HCT116 (cell line): ENCODE measurements around the gene TCEAL9.

Experiments
- EZH2phosphoT487 ChIP-seq: fragments of 200-600 bp; IDR thresholded peaks from 2 replicates; pipeline ENCODE4 v1.6.1; 2018; ENCODE audit warnings: antibody characterized with exemption, borderline replicate concordance
- POLR2AphosphoS5 ChIP-seq: IDR thresholded peaks from 2 replicates; pipeline ENCODE4 v1.6.1; 2011; ENCODE audit warnings: mild to moderate bottlenecking, low read depth, low read length, moderate library complexity
- YY1 ChIP-seq: IDR thresholded peaks from 2 replicates; pipeline ENCODE4 v1.6.1; 2011; ENCODE audit warnings: low read length, low read depth, moderate library complexity, mild to moderate bottlenecking; ENCODE audit not compliant: insufficient replicate concordance; ENCODE audit errors: extremely low read depth
- ZNF274 ChIP-seq: fragments of 200-500 bp; sonication (Bioruptor generic); IDR thresholded peaks from 2 replicates; pipeline ENCODE4 v1.6.1; 2014; ENCODE audit warnings: mild to moderate bottlenecking, low read depth, low read length, inconsistent platforms
- TF ChIP-seq, protein P1 (sequence below), 3 experiments: fragments of 200-600 bp in 1 of 3; sonication (generic) in 1 of 3; IDR thresholded peaks in 2 of 3; conservative IDR thresholded peaks in 1 of 3; 2 replicates each; pipeline ENCODE4 v1.5.1; 2012 to 2017; ENCODE audit warnings: low read depth in 2 of 3, low read length in 2 of 3, antibody characterized with exemption in 1 of 3, borderline replicate concordance in 1 of 3, control low read depth in 1 of 3, mild to moderate bottlenecking in 1 of 3, mixed read lengths in 1 of 3, mixed run types in 1 of 3, moderate library complexity in 1 of 3; ENCODE audit not compliant: insufficient read depth in 1 of 3

DNA sequence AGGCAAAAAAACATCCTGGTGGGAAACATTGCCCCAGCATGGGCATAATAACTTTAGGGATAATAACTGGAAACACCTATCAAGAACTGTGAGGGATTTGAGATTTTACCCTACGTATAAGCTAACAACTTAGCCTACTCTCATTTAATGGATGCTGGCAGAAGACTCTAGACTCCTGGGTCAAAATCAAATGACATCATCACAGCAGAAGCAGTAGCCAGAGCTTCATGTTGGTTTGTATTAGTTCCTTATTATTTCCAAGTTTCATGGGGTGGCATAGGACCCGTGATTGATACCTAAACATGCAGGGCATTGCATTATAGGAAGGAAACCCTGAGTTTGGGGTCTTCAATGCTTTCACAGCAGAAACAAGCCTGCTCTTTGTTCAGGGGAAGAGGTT lies 4.6 kb downstream of the TCEAL9 start:
- TF ChIP-seq, protein P1, sequence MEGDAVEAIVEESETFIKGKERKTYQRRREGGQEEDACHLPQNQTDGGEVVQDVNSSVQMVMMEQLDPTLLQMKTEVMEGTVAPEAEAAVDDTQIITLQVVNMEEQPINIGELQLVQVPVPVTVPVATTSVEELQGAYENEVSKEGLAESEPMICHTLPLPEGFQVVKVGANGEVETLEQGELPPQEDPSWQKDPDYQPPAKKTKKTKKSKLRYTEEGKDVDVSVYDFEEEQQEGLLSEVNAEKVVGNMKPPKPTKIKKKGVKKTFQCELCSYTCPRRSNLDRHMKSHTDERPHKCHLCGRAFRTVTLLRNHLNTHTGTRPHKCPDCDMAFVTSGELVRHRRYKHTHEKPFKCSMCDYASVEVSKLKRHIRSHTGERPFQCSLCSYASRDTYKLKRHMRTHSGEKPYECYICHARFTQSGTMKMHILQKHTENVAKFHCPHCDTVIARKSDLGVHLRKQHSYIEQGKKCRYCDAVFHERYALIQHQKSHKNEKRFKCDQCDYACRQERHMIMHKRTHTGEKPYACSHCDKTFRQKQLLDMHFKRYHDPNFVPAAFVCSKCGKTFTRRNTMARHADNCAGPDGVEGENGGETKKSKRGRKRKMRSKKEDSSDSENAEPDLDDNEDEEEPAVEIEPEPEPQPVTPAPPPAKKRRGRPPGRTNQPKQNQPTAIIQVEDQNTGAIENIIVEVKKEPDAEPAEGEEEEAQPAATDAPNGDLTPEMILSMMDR (IDR thresholded peaks at IDR 0.05 in 2 of 3, conservative IDR thresholded peaks at IDR 0.05 in 1 of 3; ENCODE audit: borderline replicate concordance in 1 of 3, insufficient read depth in 1 of 3, low read depth in 2 of 3, low read length in 2 of 3): no peak
- TF ChIP-seq POLR2AphosphoS5 (no peak), YY1 (no peak), EZH2phosphoT487 (no peak), ZNF274 (no peak)
